Measurements from ENCODE around the gene CAB39L.
"Not testable (repeated sequence)": the region's sequence is repeated elsewhere in the genome, so short reads cannot be mapped to it uniquely, and the experiment has no call there.

Gene CAB39L

GRCh38 chr13:49295244-49295643, 148.6 kb downstream of the CAB39L start:
- H3K9ac ChIP-seq (ENCODE audit: low read length), result no peak overlapping the region

GRCh38 chr13:49294723-49295122, 149.1 kb downstream of the CAB39L start:
- WGBS (ENCODE audit: extremely low coverage, insufficient coverage, insufficient read length), result no CpG with 5 or more reads among the region's 6 CpGs
- not testable (repeated sequence) for H3K36me3 ChIP-seq (ENCODE audit: control insufficient read depth in 1 of 2, insufficient read depth in 2 of 2, low read length in 2 of 2)

More at GRCh38 chr13:49295244-49295643, 148.6 kb downstream of the CAB39L start:
- no peak overlapping the region for H2AFZ ChIP-seq (ENCODE audit: insufficient read depth, low read length, poor library complexity)
- no peak overlapping the region for H2AK5ac ChIP-seq (ENCODE audit: low read length)
- no peaks in the 10 kb centered on the region for H3K36me3 ChIP-seq (ENCODE audit: control insufficient read depth in 1 of 2, insufficient read depth in 2 of 2, low read length in 2 of 2)
- H3K14ac ChIP-seq (ENCODE audit: low read length), result no peak overlapping the region
- no peak overlapping the region for H2BK120ac ChIP-seq (ENCODE audit: insufficient read depth, low read length, poor library complexity)
- no peaks in the 10 kb centered on the region for H3K79me1 ChIP-seq (ENCODE audit: low read length)
- H3K9me3 ChIP-seq (ENCODE audit: insufficient read depth, low read depth, low read length), result no peaks in the 10 kb centered on the region
- no peak overlapping the region for H3K4me3 ChIP-seq (ENCODE audit: low read depth, low read length)
- no peaks in the 10 kb centered on the region for H3K79me2 ChIP-seq (ENCODE audit: control insufficient read depth, insufficient read depth, low read length, poor library complexity)
- no peak overlapping the region for H3K4ac ChIP-seq (ENCODE audit: low read depth, low read length)
- no peak overlapping the region for H3K18ac ChIP-seq (ENCODE audit: low read length)
- H3K23ac ChIP-seq (ENCODE audit: low read length), result no peak overlapping the region
- H2BK12ac ChIP-seq (ENCODE audit: low read length), result no peak overlapping the region
- no CpG with 5 or more reads among the region's 6 CpGs for WGBS (ENCODE audit: extremely low coverage, insufficient coverage, insufficient read length)
- H4K8ac ChIP-seq (ENCODE audit: low read depth, low read length), result no peak overlapping the region
- no peak overlapping the region for H3K4me2 ChIP-seq (ENCODE audit: low read length)
- DNase-seq, result no peak
- H3K27ac ChIP-seq (ENCODE audit: low read depth, low read length), result no peak overlapping the region
- no peak overlapping the region for H4K12ac ChIP-seq (ENCODE audit: low read depth, low read length)
- no peaks in the 10 kb centered on the region for H3K27me3 ChIP-seq (ENCODE audit: insufficient read depth, low read length)
- no peaks in the 10 kb centered on the region for H3K4me1 ChIP-seq (ENCODE audit: control insufficient read depth in 1 of 2, insufficient read depth in 2 of 2, low read length in 2 of 2)
- no peak overlapping the region for H2BK5ac ChIP-seq (ENCODE audit: low read depth, low read length, poor library complexity)
- H4K91ac ChIP-seq (ENCODE audit: low read depth, low read length), result no peak overlapping the region

DNA sequence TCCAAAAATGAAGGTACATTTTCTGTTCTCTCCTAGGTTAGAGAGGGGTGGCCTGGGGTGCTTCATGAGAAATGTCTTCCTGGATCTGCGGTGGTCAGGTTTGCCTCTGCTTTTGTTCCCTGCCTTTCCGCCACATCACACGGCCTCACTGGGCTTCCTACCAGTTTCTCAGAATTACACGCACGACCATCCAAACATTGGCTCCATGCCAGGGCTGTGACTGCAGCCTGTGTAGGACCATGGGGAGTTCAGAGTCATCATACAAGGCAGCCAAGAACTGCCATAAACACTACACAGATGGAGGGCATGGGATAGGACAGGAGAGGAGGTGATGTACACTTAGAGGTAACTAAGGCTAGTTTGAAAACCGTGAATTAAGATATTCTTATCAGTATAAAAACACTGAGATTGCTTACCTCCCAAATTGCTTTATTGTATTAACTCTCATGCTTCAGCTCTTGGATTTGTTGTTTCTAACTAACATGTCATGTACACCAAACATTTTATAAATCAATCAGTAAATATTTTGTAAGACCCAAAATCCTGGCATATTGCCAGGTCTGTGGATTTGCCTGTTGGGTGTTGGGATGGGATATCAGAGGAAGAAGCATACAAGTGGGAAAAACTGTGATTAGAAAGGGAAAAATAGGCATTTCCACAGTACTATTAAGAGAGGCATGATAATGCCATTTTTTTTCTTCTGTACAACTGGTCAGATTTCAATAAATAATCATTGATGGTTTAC, 150.9 kb downstream of the CAB39L start:
- H2AK5ac ChIP-seq (ENCODE audit: low read length), result no peak overlapping the region
- H3K14ac ChIP-seq (ENCODE audit: low read length), result no peak overlapping the region
- no peak overlapping the region for H4K91ac ChIP-seq (ENCODE audit: low read depth, low read length)
- H3K4me2 ChIP-seq (ENCODE audit: low read length), result no peak overlapping the region
- no peak overlapping the region for H4K8ac ChIP-seq (ENCODE audit: low read depth, low read length)
- no peak overlapping the region for H2AFZ ChIP-seq (ENCODE audit: insufficient read depth, low read length, poor library complexity)
- H3K18ac ChIP-seq (ENCODE audit: low read length), result no peak overlapping the region
- H3K4me3 ChIP-seq (ENCODE audit: low read depth, low read length), result no peak overlapping the region
- H2BK120ac ChIP-seq (ENCODE audit: insufficient read depth, low read length, poor library complexity), result no peak overlapping the region
- no peak overlapping the region for H2BK12ac ChIP-seq (ENCODE audit: low read length)
- no peaks in the 10 kb centered on the region for H3K4me1 ChIP-seq (ENCODE audit: control insufficient read depth in 1 of 2, insufficient read depth in 2 of 2, low read length in 2 of 2)
- H2BK5ac ChIP-seq (ENCODE audit: low read depth, low read length, poor library complexity), result no peak overlapping the region
- H3K27me3 ChIP-seq (ENCODE audit: insufficient read depth, low read length), result no peaks in the 10 kb centered on the region
- no peaks in the 10 kb centered on the region for H3K79me1 ChIP-seq (ENCODE audit: low read length)
- no peaks in the 10 kb centered on the region for H3K9me3 ChIP-seq (ENCODE audit: insufficient read depth, low read depth, low read length)
- no peak for DNase-seq
- no peak overlapping the region for H3K9ac ChIP-seq (ENCODE audit: low read length)
- H3K4ac ChIP-seq (ENCODE audit: low read depth, low read length), result no peak overlapping the region
- H4K12ac ChIP-seq (ENCODE audit: low read depth, low read length), result no peak overlapping the region
- H3K36me3 ChIP-seq (ENCODE audit: control insufficient read depth in 1 of 2, insufficient read depth in 2 of 2, low read length in 2 of 2), result no peaks in the 10 kb centered on the region
- H3K79me2 ChIP-seq (ENCODE audit: control insufficient read depth, insufficient read depth, low read length, poor library complexity), result no peaks in the 10 kb centered on the region
- H3K23ac ChIP-seq (ENCODE audit: low read length), result no peak overlapping the region
- no CpG with 5 or more reads among the region's 6 CpGs for WGBS (ENCODE audit: extremely low coverage, insufficient coverage, insufficient read length)
- no peak overlapping the region for H3K27ac ChIP-seq (ENCODE audit: low read depth, low read length)

More at GRCh38 chr13:49294723-49295122, 149.1 kb downstream of the CAB39L start:
- not testable (repeated sequence) for H2BK5ac ChIP-seq (ENCODE audit: low read depth, low read length, poor library complexity); H3K4me3 ChIP-seq (ENCODE audit: low read depth, low read length); H3K9ac ChIP-seq (ENCODE audit: low read length); H2BK12ac ChIP-seq (ENCODE audit: low read length); H4K8ac ChIP-seq (ENCODE audit: low read depth, low read length); H4K91ac ChIP-seq (ENCODE audit: low read depth, low read length); H3K27me3 ChIP-seq (ENCODE audit: insufficient read depth, low read length); H3K14ac ChIP-seq (ENCODE audit: low read length); H2AFZ ChIP-seq (ENCODE audit: insufficient read depth, low read length, poor library complexity); H4K12ac ChIP-seq (ENCODE audit: low read depth, low read length); H3K9me3 ChIP-seq (ENCODE audit: insufficient read depth, low read depth, low read length); H3K4ac ChIP-seq (ENCODE audit: low read depth, low read length); H2BK120ac ChIP-seq (ENCODE audit: insufficient read depth, low read length, poor library complexity); DNase-seq; H2AK5ac ChIP-seq (ENCODE audit: low read length); H3K79me2 ChIP-seq (ENCODE audit: control insufficient read depth, insufficient read depth, low read length, poor library complexity); H3K27ac ChIP-seq (ENCODE audit: low read depth, low read length); H3K4me1 ChIP-seq (ENCODE audit: control insufficient read depth in 1 of 2, insufficient read depth in 2 of 2, low read length in 2 of 2); H3K18ac ChIP-seq (ENCODE audit: low read length); H3K79me1 ChIP-seq (ENCODE audit: low read length); H3K4me2 ChIP-seq (ENCODE audit: low read length); H3K23ac ChIP-seq (ENCODE audit: low read length)

DNA sequence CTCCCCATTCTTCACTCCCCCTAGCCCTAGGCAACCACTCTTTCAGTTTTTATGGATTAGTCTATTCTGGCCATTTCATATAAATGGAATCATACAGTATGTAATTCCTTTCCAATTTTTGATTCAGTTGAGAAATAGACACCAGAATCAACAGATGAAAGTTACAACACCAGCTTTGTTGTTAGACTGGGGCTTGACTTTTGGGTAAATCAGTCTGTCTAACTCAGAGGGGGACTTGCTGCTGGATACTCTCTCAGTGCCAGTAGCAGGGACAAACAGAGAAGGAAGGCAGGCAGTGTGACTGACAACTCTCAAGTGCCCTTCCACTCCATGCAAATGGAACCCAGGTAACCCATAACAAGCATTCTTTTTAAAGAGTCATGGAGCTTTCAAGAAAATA, 155.4 kb downstream of the CAB39L start:
- no peak overlapping the region for H2BK120ac ChIP-seq (ENCODE audit: insufficient read depth, low read length, poor library complexity)
- no peak overlapping the region for H3K18ac ChIP-seq (ENCODE audit: low read length)
- H2BK5ac ChIP-seq (ENCODE audit: low read depth, low read length, poor library complexity), result no peak overlapping the region
- H3K27ac ChIP-seq (ENCODE audit: low read depth, low read length), result no peak overlapping the region
- H2AK5ac ChIP-seq (ENCODE audit: low read length), result no peak overlapping the region
- H4K91ac ChIP-seq (ENCODE audit: low read depth, low read length), result no peak overlapping the region
- H3K4ac ChIP-seq (ENCODE audit: low read depth, low read length), result no peak overlapping the region
- H2BK12ac ChIP-seq (ENCODE audit: low read length), result no peak overlapping the region
- H3K9ac ChIP-seq (ENCODE audit: low read length), result no peak overlapping the region
- H3K79me1 ChIP-seq (ENCODE audit: low read length), result no peaks in the 10 kb centered on the region
- H3K4me1 ChIP-seq (ENCODE audit: control insufficient read depth in 1 of 2, insufficient read depth in 2 of 2, low read length in 2 of 2), result no peaks in the 10 kb centered on the region
- H3K9me3 ChIP-seq (ENCODE audit: insufficient read depth, low read depth, low read length), result no peaks in the 10 kb centered on the region
- no peak for DNase-seq
- no peak overlapping the region for H3K4me2 ChIP-seq (ENCODE audit: low read length)
- H4K12ac ChIP-seq (ENCODE audit: low read depth, low read length), result no peak overlapping the region
- H3K4me3 ChIP-seq (ENCODE audit: low read depth, low read length), result no peak overlapping the region
- no peak overlapping the region for H3K14ac ChIP-seq (ENCODE audit: low read length)
- H3K79me2 ChIP-seq (ENCODE audit: control insufficient read depth, insufficient read depth, low read length, poor library complexity), result no peaks in the 10 kb centered on the region
- no peak overlapping the region for H4K8ac ChIP-seq (ENCODE audit: low read depth, low read length)
- no peaks in the 10 kb centered on the region for H3K27me3 ChIP-seq (ENCODE audit: insufficient read depth, low read length)
- H2AFZ ChIP-seq (ENCODE audit: insufficient read depth, low read length, poor library complexity), result no peak overlapping the region
- H3K23ac ChIP-seq (ENCODE audit: low read length), result no peak overlapping the region
- no peaks in the 10 kb centered on the region for H3K36me3 ChIP-seq (ENCODE audit: control insufficient read depth in 1 of 2, insufficient read depth in 2 of 2, low read length in 2 of 2)

Data from trophoblast cell (in vitro differentiated cells and primary cell).